ENCODE data around the gene ALOX15.
"Not testable (repeated sequence)": the region's sequence is repeated elsewhere in the genome, so short reads cannot be mapped to it uniquely, and the experiment has no call there.

The ALOX15 gene

DNA sequence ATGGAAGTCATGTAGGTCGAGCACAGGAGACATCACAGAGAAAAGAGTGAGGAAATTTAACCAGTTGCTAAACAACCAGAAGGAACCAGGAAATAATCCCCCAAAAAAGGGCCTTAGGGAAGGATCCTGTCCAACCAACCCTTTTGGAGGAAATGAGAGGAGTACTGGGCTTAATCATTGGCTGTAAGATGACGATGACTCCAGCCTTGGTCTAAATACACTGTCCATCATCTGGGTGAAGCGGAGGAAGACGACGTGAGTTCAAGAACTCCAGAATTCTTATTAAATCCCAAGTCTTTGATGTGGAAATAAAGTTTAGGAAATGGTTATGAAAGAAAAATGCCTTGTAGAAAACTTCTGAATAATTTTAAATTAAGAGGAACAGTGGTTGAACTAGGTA is 11.5 kb upstream of the ALOX15 start:
- no peak for DNase-seq

DNA sequence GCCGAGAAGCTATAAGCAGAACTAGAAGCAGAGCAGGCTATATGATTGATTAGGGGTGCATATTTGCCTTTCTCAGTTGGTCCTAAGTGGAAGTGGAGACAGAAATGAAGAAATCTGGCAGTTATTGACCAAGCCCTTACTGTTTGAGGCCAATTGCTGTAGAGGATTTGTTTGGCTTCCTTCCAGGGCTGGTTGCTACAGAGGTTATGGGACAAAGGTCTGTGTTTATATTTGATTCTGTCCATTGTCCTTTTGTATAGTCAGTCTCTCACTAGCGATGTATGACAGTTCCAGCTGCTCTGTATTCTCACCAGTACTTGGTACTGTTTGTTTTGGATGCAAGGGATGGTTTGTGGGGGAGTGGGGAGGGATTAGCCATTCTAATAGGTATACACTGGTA is 7.3 kb upstream of the ALOX15 start:
- DNase-seq, result peak; percentile 50

DNA sequence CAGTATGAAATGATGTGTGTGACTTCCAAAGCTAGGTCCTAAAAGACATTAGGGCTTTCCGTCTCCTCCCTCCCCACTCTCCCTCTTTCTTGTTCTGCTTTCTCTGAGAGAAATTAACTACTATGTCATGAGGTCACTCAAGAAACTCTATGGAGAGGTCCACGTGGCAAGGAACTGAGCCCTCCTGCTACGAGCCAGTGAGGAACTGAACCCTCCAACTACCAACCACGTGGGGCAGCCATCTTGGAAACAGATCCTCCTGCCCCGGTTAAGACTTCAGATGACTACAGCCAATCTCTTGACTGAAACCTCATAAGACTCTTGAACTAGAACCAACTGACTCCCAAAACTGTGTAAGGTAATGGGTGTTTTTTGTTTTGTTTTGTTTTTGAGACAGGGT is 4.2 kb upstream of the ALOX15 start:
- no peak for DNase-seq

DNA sequence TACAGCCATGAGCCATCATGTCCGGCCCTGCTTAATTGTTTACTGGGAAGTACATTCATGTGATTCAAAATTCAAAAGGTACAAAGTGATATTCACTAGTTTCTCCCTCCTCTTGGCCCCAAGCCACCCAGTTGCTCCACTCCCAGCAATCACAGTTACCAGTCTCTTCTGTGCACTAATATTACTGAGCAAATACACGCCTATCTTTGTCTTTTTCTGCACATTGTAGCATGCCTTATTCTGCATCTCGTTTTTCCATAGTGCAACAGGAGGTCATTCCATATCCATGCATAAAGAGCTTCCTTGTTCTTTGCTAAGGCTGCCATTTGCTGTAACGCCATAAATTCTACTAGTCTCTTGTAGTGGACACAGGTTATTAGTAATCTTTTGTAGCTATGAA is 2.2 kb upstream of the ALOX15 start:
- DNase-seq, result no peak

DNA sequence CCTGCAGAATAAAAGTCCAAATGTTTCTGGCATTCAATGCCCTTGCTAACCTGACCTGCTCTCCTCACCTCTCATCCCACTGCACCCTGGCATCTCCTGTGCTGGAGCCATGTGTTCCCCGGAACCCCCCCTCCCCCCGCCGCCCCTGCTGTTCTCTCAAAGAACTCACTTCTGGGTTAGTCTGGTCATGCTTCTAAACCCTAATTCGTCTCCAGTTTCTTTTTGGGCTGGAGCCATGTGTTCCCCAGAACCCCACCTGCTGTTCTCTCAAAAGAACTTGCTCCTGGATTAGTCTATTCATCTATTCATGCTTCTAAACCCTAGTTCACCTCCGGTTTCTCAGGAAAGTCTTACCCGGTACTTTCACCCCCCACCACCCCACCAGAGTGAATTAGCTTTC is 808 bp upstream of the ALOX15 start:
- no peak for DNase-seq

DNA sequence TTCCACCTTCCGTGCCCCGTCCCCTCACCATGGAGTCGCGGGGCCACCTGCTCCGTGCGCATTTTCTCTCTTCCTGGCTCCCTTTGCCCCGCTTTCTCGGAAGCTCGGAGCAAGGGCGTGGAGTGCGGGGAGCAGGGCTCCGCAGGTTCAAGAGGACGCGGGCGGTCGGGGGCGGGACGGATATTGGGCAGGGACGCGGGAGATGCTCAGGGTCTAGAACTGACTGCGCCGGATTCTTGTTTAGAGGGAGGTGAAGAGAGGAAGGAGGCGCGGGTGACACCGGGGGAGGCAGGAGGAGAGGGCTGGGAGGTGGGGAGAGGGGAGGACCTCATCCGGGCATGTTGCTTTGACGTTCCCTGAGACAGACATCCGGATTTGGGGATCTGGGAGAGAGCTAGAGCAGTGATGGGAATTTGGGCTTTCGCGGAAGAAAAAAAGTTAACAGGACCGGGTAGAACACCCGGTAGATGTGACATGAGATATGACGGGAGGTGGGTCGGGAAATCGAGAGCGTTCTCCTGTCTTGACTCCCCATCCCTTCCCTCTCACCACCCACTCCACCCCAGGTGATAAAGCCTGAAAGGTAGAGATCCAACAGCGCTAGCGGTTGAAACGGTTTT is 799 bp downstream of the ALOX15 start:
- not testable (repeated sequence) for DNase-seq

DNA sequence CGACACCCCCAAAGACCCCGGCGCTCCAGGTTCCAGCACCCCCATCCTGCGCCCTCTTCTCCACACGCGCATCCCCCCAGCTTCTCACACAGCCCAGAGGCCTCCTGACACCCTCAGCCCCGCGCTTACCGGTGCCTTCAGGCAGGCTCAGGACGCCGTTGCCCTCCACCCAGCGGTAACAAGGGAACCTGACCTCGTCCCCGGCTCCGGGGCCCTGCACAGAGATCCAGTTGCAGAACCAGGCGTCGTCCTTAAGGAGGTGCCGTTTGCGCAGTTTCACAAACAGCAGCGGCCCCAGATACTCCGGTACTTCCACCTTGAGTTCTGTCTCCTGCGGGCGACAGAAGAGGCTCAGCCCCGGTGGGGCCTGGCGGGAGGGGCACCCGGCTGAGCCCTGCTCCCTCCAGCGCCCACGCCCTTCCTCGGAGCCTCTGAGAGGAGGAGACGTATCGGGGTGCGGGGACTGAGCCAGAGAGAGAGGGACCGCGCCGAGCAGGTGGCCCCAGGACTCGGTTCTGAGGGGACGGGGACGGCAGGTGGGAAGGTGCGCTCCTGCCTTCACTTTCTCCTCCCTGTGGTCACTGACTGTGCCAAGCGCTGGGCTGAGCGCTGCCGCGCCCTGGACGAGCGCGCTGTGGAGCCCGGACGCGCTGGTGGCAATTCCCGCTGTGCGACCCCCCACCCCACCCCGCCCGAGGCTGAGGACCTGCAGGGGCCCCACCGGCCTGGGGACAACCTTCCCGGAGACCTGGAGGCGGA is 2.0 kb downstream of the ALOX15 start:
- DNase-seq, result peak; percentile 16

DNA sequence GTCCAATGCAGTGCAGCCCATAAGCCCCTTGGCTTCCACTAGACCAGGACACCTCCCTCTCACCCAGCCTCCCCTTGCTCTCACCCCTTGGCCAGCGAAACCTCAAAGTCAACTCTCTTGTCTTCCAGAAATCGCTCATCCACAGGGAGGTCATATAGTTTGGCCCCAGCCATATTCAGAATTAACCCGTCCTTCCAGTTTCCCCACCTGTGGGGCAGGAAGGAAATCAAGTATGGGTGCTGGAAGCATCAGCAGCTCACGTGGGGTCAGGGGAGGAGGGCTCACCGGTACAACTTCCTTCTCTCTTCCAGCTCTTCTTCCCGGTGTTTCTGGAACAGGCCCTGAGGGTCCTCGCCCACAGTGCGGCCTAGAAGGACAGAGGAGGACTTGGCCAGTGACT is 2.7 kb downstream of the ALOX15 start:
- DNase-seq, result not testable (repeated sequence)

DNA sequence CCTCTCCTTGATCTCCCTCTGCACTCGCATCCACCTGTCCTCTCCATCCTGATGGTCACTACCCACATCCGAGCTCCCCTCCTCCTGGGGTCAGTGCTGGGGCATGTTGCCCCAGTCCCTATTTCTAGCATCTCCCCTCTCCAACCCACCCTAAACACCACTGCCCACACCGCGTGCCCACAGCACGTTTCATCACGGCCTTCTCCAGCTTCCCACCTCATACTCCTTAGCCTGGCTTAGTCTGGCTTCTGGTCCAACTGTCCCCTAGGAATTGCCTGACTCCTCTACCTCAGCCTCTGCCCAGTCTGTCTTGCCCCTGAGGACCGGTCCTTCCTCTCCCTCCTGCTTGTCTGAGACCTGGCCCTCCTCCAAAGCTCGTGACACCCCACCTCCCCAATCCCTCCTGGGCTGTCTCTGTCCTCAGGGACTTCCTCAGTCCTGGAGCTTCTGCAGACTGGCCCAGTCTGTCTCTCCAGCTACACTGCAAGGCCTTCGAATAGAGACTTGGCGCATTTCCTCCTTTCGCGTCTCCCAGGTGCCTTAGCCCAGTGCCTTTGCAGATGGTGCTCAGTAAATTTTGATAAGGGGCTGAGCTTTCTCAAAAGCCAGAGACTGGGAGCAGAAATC is 4.9 kb downstream of the ALOX15 start:
- DNase-seq, result no peak

DNA sequence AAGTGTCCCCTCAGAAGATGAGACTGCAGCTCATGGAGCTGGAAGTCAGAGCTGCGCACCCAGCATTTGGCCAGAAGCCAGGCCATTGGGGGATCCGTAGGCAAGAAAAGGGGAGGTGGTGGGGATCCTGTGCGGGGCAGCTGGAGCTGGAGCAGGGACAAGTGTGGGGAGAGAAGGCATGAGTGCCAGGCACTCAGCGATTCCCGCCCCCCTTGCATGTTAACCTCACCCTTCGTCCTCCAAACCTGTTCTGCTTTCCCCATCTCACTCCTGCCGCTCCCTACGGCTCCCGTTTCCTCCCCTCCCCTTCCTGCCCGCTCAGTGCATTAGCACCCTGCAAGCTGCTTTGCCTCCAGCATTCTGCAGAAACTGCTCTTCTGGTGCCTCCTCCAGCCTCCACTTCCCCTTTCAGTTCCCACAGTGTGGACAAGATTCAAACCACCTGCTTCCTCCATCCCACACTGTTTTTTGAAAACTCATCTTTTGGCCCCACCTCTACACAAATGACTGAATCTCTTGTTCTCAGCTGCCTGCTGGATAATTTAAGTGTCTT is 5.6 kb downstream of the ALOX15 start:
- DNase-seq, result peak; percentile 26

DNA sequence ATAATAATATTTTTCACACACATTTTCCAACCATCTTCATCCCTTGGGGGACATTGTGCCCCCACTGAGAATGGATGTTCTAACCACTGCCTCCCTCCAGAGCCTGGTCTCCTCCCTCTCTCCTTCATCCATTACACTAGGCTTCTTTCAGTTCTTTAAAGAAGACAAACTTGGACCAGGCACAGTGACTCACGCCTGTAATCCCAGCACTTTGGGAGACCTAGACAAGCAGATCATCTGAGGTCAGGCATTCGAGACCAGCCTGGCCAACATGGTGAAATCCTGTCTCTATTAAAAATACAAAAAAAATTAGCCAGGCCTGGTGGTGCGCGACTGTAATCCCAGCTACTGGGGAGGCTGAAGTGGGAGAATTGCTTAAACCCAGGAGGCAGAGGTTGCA is 6.5 kb downstream of the ALOX15 start:
- no peak for DNase-seq

DNA sequence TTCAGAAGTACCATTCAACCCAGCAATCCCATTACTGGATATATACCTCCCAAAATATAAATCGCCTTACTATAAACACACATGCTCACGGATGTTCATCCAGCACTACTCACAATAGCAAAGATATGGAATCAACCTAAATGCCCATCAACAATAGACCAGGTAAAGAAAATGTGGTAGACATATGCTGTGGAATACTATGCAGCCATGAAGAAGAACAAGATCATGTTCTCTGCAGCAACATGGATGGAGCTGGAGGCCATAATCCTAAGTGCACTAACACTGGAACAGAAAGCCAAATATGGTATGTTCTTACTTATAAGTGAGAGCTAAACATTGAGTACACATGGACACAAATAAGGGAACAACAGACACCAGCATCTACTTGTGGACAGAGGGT is 7.8 kb downstream of the ALOX15 start:
- DNase-seq, result no peak

DNA sequence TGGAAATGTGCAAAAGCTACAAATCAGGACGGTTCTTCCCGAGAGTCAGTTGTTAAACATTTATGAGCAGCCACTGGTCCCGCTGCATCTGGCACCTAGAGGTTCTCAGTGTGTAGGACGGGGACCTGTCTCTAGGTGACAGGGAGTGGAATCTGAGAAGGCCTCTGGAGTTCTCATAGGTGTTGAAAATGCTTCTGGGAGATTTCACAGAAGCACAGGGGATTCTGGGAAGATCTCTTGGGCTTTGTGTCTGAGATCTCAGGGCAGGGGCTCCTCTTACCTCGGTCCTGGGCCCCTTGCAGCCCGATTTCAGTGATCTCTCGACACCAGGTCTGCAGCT is 8.9 kb downstream of the ALOX15 start:
- DNase-seq, result no peak

DNA sequence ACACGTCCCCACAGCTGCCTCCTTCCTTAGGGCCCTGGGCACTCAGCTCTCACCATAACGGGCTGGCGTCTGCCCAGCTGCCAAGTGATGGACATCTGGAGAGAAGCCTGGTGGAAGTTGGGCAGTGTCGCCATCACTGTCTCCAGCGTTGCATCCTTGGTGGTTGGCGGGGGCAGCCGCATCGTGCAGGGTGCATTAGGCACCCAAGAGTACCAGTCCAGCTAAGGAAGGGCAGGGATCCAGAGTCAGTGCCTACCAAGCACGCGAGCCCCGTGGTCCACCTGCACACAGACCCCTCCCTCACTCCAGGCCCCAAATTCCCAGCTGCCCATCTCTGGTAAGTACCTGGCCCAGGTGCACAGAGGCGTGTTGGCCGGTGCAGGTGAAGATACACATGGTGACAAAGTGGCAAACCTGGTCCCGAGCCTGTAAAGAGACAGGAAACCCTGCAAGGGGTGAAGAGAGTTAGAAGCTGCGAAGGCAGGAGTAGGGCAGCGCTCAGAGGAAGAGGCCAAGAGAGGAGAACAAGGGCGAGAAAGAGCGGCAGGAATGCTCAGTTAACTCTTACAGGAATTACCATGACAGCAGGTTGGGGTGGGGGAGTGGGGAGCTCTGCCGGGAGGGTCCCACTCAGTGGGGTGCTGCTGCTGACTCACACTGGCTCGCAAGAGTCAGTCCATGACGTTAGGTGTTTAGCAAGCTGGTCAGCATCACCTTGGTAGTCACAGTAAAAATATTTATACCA is 9.5 kb downstream of the ALOX15 start:
- DNase-seq, result no peak

DNA sequence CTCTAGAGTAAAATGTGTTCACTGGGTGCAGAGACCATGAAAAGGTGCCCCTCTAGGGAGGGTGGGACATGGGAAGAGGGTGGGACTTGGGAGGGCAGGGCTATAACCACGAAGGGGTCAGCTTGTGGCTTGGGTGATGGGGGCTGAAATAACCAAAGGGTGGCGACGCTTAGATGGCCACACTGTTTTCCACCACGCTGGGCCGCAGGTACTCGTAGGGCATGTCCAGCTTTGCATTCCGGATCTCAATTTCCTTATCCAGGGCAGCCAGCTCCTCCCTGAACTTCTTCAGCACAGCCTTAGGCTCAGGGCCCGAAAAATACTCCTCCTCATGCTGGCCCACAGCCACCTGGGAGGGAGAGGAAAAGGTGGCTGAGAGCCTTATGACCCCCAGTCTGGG is 10.0 kb downstream of the ALOX15 start:
- DNase-seq, result no peak

DNA sequence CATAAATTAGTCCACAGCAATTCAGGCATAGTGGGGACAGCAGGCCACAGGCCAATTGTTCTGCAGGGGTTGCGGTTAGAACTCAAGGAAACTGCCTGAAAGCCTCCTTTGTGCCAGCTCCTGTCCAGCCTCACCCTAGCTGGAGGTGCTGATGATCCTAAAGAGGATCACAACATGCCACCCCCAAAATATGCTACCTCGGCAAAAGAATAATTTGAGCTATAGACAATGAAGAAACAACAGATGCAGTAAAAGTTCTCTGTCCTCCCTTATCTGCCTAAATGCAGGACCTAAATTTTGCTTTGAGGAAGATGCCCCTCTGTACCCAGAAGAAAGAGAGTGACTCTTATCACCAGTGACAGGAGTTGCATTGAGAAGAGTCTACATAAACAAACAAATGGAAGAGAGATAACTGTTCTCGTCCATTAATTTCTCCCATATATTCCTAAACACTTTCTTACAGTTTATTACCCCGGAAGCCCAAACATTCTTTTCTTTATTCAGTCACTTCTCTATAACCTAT is 14.7 kb downstream of the ALOX15 start:
- no peak for DNase-seq

DNA sequence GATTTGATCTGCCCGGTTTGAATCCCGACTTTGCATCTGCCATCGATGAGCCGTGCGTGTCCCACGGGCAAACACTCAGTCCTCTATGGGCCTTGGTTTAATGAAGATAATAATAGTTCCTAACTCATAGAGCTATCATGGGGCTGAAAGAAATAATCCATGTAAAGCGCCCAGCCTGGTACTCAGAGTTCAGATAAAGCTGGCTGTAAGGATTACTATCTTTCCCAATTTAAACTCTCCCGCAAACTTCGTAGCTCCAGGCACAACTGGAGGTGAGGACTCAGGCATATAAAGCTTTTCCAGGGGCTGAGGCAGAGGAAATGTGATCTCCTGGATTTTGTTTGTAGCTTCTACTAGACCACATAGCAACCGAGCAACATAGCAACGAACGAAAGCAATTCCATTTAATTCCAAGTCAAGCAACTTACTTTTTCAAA is 16.3 kb downstream of the ALOX15 start:
- peak; percentile 9 for DNase-seq

DNA sequence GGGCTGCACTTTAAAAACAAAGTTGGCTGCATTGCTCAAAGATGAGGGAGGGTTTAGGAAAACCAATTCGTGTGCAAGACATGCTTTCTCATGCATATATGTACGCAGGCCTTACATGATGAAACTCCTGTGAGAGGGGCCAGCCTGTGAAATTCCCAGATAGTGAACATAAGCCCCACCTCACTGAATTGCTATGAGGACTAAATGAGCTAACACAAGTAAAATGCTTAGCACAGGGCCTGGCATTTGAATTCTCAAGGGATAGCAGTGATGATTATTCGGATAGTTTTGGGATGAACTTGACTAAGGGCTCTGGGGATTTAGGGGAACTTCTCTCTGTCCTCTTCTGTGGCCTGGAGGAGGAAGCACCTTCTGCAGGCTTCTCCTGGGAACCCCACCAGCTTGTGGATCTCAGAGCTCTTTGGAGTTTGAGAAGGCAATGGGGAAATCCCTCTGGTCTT is 17.0 kb downstream of the ALOX15 start:
- DNase-seq, result not testable (repeated sequence)

DNA sequence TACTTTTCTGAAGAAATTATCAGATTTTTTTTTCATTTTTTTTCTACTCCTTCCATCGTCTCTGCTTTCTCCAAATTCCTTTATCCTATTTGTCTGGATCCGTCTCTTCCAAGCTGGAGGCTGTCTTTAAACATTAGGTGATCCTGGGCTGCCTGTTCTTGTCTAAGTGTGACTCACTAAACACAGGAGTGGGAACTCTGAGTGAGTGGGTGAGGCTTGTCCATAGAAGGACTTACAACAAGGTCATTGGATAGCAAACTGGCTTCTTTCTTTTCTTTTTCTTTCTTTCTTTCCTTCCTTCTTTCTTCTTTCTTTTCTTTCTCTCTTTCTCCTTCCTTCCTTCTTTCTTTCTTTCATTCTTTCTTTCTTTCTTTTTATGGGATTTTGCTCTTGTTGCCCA is 18.2 kb downstream of the ALOX15 start:
- no peak for DNase-seq

DNA sequence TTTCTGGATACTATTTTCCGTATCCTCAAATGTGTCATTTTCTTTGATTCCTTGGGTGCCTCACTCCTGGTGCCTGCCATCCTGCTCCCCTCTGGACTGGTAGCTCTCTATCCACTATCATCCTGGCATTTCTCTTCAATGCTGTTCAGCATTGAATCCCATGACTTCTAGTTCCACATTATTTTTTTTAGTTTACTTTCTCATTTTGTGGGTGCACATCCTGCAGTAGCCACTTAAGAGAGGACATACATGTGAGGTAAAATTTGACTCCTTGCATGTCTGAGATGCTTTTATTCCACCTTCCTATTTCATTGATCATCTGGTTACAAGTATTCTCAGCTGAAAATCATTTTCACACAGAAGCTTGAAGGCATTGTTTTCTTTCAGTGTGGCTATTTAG is 19.1 kb downstream of the ALOX15 start:
- no peak for DNase-seq

DNA sequence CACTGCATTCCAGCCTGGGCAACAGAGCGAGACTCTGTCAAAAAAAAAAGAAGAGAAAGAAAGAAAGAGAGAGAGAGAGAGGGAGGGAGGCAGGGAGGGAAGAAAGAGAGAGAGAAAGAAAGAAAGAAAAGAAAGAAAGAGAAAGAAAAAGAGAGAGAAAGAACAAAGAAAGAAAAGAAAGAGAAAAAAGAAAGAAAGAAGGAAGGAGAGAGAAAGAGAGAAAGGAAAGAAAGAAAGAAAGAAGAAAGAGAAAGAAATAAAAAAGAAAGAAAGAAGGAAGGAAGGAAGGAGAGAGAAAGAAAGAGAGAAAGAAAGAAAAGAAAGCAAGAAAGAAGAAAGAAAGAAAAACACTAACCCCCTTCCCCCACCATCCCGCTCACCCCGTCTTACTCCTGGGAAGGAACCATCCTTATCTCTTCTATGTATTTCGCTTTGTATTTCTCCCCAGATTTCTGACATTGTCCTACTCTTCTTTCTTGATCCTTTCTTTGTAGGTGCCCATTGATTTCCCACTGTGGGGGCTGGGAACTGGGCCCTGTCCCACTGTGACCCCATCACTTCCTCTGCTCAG is 20.9 kb downstream of the ALOX15 start:
- no peak for DNase-seq

DNA sequence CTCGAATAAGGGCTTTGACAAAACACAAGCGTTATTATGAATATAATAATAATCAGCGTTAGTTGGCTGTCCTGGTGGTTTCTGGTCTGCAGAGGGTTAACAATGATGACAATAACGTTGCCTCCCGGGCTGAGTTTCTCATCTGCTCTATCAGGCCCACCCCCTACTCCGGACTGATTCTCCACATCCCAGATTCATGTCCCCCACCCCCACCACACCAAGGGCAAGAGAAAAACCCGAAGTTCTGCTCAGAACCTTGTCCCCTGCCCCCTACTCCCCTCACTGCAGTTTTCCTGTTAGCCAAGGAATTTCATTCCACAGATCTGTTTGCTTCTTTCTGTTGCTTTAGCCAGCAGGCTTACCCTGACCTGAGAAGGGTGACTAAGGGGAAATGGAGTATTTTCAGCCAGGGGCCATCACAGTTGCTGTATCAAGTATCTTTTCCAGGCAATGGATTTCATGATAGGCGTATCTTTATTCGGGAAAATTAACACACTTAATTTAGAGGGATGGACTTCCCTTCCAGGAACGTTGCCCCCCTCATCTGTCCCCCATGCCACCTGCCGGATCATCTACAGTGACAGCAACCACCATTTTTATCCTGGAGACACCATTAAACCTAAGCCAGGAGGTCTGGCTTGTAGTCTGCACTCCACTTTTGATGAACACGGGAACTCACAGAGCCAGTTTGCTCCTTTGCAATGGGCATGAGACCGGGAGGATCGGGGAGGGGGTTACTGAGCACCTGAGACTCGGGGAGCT is 23.7 kb downstream of the ALOX15 start:
- DNase-seq, result no peak
